ENCODE data around the gene GAPDHS.

Gene GAPDHS

GRCh38 chr19:35514282-35514809, 18.9 kb upstream of the GAPDHS start:
- TF ChIP-seq, protein P1, sequence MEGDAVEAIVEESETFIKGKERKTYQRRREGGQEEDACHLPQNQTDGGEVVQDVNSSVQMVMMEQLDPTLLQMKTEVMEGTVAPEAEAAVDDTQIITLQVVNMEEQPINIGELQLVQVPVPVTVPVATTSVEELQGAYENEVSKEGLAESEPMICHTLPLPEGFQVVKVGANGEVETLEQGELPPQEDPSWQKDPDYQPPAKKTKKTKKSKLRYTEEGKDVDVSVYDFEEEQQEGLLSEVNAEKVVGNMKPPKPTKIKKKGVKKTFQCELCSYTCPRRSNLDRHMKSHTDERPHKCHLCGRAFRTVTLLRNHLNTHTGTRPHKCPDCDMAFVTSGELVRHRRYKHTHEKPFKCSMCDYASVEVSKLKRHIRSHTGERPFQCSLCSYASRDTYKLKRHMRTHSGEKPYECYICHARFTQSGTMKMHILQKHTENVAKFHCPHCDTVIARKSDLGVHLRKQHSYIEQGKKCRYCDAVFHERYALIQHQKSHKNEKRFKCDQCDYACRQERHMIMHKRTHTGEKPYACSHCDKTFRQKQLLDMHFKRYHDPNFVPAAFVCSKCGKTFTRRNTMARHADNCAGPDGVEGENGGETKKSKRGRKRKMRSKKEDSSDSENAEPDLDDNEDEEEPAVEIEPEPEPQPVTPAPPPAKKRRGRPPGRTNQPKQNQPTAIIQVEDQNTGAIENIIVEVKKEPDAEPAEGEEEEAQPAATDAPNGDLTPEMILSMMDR (IDR thresholded peaks at IDR 0.05; ENCODE audit: low read depth, low read length) = no peak
- no peak for DNase-seq (ENCODE audit: low read depth, low spot score)
- in situ Hi-C loops (cut with HindIII; ENCODE audit: low sequenced_read_pairs) = no loop called here
- H3K4me3 ChIP-seq (ENCODE audit: low read depth, low read length) = no peak overlapping the region

DNA sequence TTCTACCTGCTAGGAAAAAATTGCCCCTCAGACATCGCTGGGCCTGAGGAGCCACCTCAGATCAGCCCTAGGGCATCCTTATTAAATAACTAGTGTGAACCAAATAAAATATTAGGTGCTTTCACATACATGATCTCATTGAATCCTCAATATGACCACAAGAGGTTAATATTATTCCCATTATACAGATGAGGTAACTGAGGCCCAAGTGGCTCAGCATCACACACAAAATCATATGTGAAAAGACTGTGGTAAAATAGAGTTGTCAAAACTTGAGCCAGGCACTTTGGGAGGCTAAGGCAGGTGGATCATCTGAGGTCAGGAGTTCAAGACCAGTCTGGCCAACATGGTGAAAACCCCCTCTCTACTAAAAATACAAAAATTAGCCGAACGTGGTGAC, 16.9 kb upstream of the GAPDHS start:
- TF ChIP-seq, protein P1 (IDR thresholded peaks at IDR 0.05; ENCODE audit: low read depth, low read length) = no peak
- in situ Hi-C loops (cut with HindIII; ENCODE audit: low sequenced_read_pairs) = no loop called here
- no peak for DNase-seq (ENCODE audit: low read depth, low spot score)

DNA sequence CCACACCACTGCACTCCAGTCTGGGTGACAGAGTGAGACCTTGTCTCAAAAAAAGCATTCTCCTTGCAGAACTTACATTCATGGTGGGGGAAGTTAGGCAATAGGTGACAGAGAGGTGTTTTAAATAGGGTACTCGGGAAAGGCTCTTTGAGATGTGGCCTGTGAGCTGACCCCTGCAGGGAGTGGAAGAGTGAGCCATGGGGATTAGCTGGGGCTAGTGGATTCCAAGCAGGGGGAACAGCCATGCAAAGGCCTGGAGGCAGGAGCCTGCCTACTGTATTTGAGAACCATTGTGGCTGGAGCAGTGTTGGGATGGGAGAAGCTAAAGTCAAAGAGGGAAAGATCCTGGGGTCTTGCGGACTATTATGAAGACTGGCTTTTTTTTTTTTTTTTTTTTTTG, 15.9 kb upstream of the GAPDHS start:
- no peak overlapping the region for H3K4me3 ChIP-seq (ENCODE audit: low read depth, low read length)
- in situ Hi-C loops (cut with HindIII; ENCODE audit: low sequenced_read_pairs) = no loop called here
- TF ChIP-seq, protein P1 (IDR thresholded peaks at IDR 0.05; ENCODE audit: low read depth, low read length) = no peak
- DNase-seq (ENCODE audit: low read depth, low spot score) = no peak

More for the DNA sequence above, 16.9 kb upstream of the GAPDHS start:
- H3K4me3 ChIP-seq (ENCODE audit: low read depth, low read length) = no peak overlapping the region

DNA sequence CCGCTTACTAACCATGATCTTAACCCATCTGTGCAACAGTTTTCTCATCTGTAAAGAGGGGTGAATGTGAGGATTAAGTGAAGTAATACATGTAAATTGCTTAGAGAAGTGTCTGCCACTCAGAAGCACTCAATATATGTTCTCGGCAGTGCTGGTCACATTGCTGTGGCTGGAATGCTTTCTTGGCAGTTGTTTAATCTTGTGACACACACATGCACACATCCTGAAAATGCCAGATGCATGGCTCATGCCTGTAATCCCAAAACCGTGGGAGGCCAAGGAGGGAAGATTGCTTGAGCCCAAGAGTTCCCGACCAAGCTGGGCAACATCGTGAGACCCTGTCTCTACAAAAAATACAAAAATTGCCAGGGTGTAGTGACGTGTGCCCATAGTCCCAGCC, 14.9 kb upstream of the GAPDHS start:
- in situ Hi-C loops (cut with HindIII; ENCODE audit: low sequenced_read_pairs) = no loop called here
- TF ChIP-seq, protein P1 (IDR thresholded peaks at IDR 0.05; ENCODE audit: low read depth, low read length) = no peak
- peak; percentile 74 for DNase-seq (ENCODE audit: low read depth, low spot score)
- no peak overlapping the region for H3K4me3 ChIP-seq (ENCODE audit: low read depth, low read length)

DNA sequence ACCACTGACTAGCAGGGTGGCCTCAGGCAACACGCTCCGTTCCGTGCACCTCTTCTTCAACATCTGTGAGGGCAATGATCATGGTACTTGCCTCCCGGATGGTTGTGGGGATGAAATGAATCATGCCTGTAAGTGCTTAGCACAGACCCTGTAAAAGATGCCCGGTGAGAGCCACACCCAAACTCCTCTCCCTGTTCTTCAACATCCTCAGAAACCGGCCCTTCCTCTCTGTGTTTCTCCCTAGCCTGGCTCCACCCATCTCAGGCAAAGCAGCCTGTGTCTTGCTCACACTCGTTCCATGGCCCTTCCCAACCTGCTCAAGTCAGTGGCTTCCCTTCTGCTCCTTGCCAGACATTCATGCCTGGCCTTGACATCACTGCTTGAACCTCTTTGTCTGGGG, 14.0 kb upstream of the GAPDHS start:
- no peak overlapping the region for H3K4me3 ChIP-seq (ENCODE audit: low read depth, low read length)
- TF ChIP-seq, protein P1 (IDR thresholded peaks at IDR 0.05; ENCODE audit: low read depth, low read length) = no peak
- DNase-seq (ENCODE audit: low read depth, low spot score) = no peak
- in situ Hi-C loops (cut with HindIII; ENCODE audit: low sequenced_read_pairs) = no loop called here

DNA sequence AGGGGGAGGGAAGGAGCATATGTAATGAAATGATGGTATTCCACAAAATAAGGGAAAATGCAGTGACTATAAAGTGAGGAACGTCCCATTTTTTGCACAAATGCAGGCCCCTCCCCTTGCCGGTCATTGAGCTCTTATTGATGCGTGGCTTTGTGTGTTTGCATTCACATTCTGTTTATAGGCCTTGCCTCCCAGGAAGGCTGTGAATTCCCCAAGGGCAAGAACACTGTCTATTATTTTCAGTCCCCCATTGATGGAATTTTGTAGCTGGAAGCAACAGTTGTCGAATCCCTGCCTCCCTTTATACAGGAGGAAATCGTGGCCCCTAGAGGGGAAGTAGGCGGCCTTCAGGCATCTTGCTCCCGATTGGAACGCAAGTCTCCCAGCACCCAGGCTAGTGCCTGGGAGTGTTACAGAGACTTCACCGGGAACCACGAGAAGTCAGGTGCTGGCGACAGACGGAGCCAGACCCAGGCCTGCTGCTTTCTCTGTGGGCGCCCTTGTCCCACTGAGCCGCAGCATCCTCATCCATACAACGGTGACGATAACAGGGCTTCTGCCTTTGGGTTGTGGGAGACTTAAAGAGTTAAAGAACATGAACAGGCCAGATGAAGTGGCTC, 12.0 kb upstream of the GAPDHS start:
- TF ChIP-seq, protein P1 (IDR thresholded peaks at IDR 0.05; ENCODE audit: low read depth, low read length) = no peak
- no peak for DNase-seq (ENCODE audit: low read depth, low spot score)
- no peak overlapping the region for H3K4me3 ChIP-seq (ENCODE audit: low read depth, low read length)
- in situ Hi-C loops (cut with HindIII; ENCODE audit: low sequenced_read_pairs) = no loop called here

Data from astrocyte of the spinal cord (primary cell).